Testis (tissue), 3 donors: Measurements from ENCODE around the gene KIFC3. TPM values are rescaled to one million over a fixed set of nuclear protein-coding genes. Genes with fewer than 3 reads are reported as not detected.

Experiments used
- DNase-seq: peaks from one replicate; pipeline ENCODE4 v3.0.0-alpha.2; 2019
- H3K27ac ChIP-seq, 2 donors: fragments of 200-600 bp; sonication (generic); one replicate each; pipeline ENCODE4 v1.5.1; 2019
- H3K27me3 ChIP-seq: fragments of 200-600 bp; sonication (generic); one replicate; pipeline ENCODE4 v1.5.1; 2019
- H3K36me3 ChIP-seq: fragments of 200-600 bp; sonication (generic); one replicate; pipeline ENCODE4 v1.5.1; 2017; ENCODE audit warnings: low read depth; ENCODE audit errors: missing control alignments
- H3K4me1 ChIP-seq: fragments of 200-600 bp; sonication (generic); one replicate; pipeline ENCODE4 v1.5.1; 2019
- H3K4me3 ChIP-seq, 2 donors: fragments of 200-600 bp; sonication (generic); one replicate each; pipeline ENCODE4 v1.5.1; 2017 to 2019
- H3K9me3 ChIP-seq: fragments of 200-600 bp; sonication (generic); one replicate; pipeline ENCODE4 v1.5.1; 2017
- POLR2A ChIP-seq: fragments of 450-650 bp; IDR thresholded peaks from one replicate; pipeline ENCODE4 v1.6.1; 2017; ENCODE audit warnings: antibody characterized with exemption, mild to moderate bottlenecking, moderate library complexity
- WGBS, 2 donors: methylation state at CpG; one replicate each; pipeline ENCODE4 v1.1.5; 2018; 5-methylcytosine and 5-hydroxymethylcytosine counted together
- intact Hi-C: fragments of 100-400 bp; cut with DNase I; formaldehyde crosslinking; loops from one replicate; pipeline ENCODE4 v1.15.1; 2023; ENCODE audit warnings: low total_unique reads
- polyA plus RNA-seq: library from polyadenylated mRNA; stranded (reverse); fragments of 350-450 nt; fragmentation: Illumina TruSeq; extraction: RNeasy Lipid Tissue Mini Kit (QIAGEN cat#74804); gene quantifications from one replicate; pipeline ENCODE4 v1.2.3, GENCODE V29; 2014; ENCODE audit warnings: low read depth, low replicate concordance; ENCODE audit not compliant: insufficient read depth
- total RNA-seq, 2 donors: library from RNA; depleted of rRNA; stranded (reverse); fragments of >200 nt; gene quantifications; one replicate each; pipeline ENCODE4 v1.2.3, GENCODE V29; 2016
- TF ChIP-seq, protein P1 (sequence below), 3 experiments: fragments of 450-650 bp in 2 of 3; fragments of 200-600 bp in 1 of 3; sonication (generic) in 1 of 3; IDR thresholded peaks; one replicate each; pipeline ENCODE4 v1.5.1; 2016 to 2019; ENCODE audit warnings: antibody characterized with exemption in 3 of 3, mild to moderate bottlenecking in 2 of 3, moderate library complexity in 1 of 3

KIFC3 gene
- total and polyA plus RNA-seq, 3 donors from 2014 or later: 105 to 185 (median 137) TPM

DNA sequence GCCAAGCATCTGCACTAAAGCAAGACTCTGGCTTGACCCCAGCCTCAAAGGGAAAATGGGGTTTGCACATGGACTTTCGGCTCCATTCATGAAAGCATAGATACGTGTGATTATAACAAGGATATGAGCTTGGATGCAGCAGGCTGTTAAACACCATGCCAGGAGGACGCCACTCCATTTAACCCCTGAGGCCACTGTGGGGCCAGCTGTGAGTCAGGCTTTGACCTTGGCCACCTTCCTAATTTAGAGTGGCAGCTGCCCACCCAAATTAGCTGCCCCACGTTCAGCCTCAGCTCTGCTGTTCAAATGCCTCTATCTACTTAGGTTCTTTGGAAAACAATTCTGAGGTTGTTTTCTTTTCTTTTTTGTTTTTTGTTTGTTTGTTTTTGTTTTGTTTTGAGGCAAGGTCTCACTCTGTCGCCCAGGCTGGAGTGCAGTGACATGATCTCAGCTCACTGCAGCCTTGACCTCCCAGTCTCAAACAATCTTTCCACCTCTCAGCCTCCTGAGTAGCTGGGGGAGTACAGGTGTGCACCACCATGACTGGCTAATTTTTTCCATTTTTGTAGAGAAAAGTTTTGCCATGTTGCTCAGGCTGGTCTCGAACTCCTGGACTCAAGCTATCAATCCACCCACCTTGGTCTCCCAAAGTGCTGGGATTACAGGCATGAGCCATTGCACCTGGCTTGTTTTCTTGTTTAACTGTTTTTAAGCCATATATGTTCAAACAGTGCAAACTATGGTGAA is 23.2 kb upstream of the KIFC3 start:
- Histone ChIP-seq H3K4me1 (peaks cover 5% of the 10 kb centered on the region), H3K27ac (no peak overlapping the region), H3K36me3 (no peaks in the 10 kb centered on the region), H3K27me3 (no peaks in the 10 kb centered on the region), H3K9me3 (no peaks in the 10 kb centered on the region), H3K4me3 (no peak overlapping the region)
- DNase-seq: no peak
- TF ChIP-seq, protein P1, sequence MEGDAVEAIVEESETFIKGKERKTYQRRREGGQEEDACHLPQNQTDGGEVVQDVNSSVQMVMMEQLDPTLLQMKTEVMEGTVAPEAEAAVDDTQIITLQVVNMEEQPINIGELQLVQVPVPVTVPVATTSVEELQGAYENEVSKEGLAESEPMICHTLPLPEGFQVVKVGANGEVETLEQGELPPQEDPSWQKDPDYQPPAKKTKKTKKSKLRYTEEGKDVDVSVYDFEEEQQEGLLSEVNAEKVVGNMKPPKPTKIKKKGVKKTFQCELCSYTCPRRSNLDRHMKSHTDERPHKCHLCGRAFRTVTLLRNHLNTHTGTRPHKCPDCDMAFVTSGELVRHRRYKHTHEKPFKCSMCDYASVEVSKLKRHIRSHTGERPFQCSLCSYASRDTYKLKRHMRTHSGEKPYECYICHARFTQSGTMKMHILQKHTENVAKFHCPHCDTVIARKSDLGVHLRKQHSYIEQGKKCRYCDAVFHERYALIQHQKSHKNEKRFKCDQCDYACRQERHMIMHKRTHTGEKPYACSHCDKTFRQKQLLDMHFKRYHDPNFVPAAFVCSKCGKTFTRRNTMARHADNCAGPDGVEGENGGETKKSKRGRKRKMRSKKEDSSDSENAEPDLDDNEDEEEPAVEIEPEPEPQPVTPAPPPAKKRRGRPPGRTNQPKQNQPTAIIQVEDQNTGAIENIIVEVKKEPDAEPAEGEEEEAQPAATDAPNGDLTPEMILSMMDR (IDR thresholded peaks at IDR 0.05): no peak
- no peak for TF ChIP-seq POLR2A
- 75 to 77% methylated on average over 6 of the region's 6 CpGs for WGBS, 2 donors
- intact Hi-C loops: no loop called here

GRCh38 chr16:57824888-57825287 is 22.6 kb upstream of the KIFC3 start:
- Histone ChIP-seq H3K27ac (no peak overlapping the region), H3K4me3 (no peak overlapping the region), H3K4me1 (peaks cover 5% of the 10 kb centered on the region), H3K27me3 (no peaks in the 10 kb centered on the region), H3K9me3 (no peaks in the 10 kb centered on the region), H3K36me3 (no peaks in the 10 kb centered on the region)
- TF ChIP-seq, protein P1 (IDR thresholded peaks at IDR 0.05): no peak
- no peak for TF ChIP-seq POLR2A
- WGBS, 2 donors: 90% methylated on average over 2 of the region's 2 CpGs
- no peak for DNase-seq
- intact Hi-C loops: no loop called here

- WGBS, 2 donors: 68 to 74% methylated on average over 5 of the region's 5 CpGs
- Histone ChIP-seq H3K27ac (no peak overlapping the region), H3K4me1 (peaks cover 5% of the 10 kb centered on the region), H3K36me3 (no peaks in the 10 kb centered on the region), H3K9me3 (no peaks in the 10 kb centered on the region), H3K27me3 (no peaks in the 10 kb centered on the region), H3K4me3 (no peak overlapping the region)
- intact Hi-C loops: no loop called here
- TF ChIP-seq POLR2A: no peak
- no peak for DNase-seq
These were observed 21.5 kb upstream of the KIFC3 start for GRCh38 chr16:57823836-57824235.

DNA sequence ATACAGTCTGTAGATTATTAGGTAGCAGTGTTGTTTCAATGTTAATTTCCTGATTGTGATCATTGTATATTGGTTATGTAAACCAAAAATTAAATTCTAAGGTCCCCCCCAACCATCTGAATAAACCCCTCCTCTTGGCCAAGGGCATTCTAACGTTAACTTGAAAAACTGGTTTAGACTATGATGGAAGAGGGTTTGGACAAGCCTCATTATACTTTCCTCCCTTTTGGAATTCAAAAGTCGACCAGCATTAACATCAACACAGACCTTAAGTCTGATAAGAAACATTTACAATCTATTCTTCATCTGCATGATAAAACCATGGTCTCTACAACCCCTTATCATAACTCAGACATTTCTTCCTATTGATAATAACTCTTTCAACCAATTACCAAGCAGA is 20.6 kb upstream of the KIFC3 start:
- TF ChIP-seq POLR2A: no peak
- TF ChIP-seq, protein P1 (IDR thresholded peaks at IDR 0.05): no peak
- no peaks in the 10 kb centered on the region for H3K27me3 ChIP-seq
- DNase-seq: no peak
- intact Hi-C loops: no loop called here
- peaks cover 5% of the 10 kb centered on the region for H3K4me1 ChIP-seq
- no peaks in the 10 kb centered on the region for H3K36me3 ChIP-seq
- H3K4me3 ChIP-seq: no peak overlapping the region
- 67 to 75% methylated on average over 2 of the region's 2 CpGs for WGBS, 2 donors
- H3K27ac ChIP-seq: no peak overlapping the region
- no peaks in the 10 kb centered on the region for H3K9me3 ChIP-seq

- intact Hi-C loops: no loop called here
- Histone ChIP-seq H3K4me3 (no peak overlapping the region), H3K4me1 (peaks cover 4% of the 10 kb centered on the region), H3K36me3 (no peaks in the 10 kb centered on the region), H3K9me3 (no peaks in the 10 kb centered on the region), H3K27me3 (no peaks in the 10 kb centered on the region), H3K27ac (no peak overlapping the region)
- TF ChIP-seq, protein P1 (IDR thresholded peaks at IDR 0.05): no peak
- TF ChIP-seq POLR2A: no peak
- no peak for DNase-seq
- WGBS, 2 donors: 82 to 96% methylated on average over 5 of the region's 5 CpGs
These were observed 19.8 kb upstream of the KIFC3 start for GRCh38 chr16:57822018-57822553.
